Mucosa of gallbladder (tissue), 1 donor: Measurements from ENCODE around the gene ST3GAL3. TPM values are rescaled to one million over a fixed set of nuclear protein-coding genes. Genes with fewer than 3 reads are reported as not detected.

Experiments
- DNase-seq: peaks from one replicate; pipeline ENCODE4 v3.0.0-alpha.2; 2020; ENCODE audit warnings: low spot score
- total RNA-seq: library from RNA; stranded (reverse); gene quantifications from one replicate; pipeline ENCODE4 v1.2.1, GENCODE V29; 2021
- donor health status: DM: no; HTN: no; CAD: no.

The ST3GAL3 gene
- total RNA-seq, 1 donor from 2014 or later: 17.4 TPM

DNA sequence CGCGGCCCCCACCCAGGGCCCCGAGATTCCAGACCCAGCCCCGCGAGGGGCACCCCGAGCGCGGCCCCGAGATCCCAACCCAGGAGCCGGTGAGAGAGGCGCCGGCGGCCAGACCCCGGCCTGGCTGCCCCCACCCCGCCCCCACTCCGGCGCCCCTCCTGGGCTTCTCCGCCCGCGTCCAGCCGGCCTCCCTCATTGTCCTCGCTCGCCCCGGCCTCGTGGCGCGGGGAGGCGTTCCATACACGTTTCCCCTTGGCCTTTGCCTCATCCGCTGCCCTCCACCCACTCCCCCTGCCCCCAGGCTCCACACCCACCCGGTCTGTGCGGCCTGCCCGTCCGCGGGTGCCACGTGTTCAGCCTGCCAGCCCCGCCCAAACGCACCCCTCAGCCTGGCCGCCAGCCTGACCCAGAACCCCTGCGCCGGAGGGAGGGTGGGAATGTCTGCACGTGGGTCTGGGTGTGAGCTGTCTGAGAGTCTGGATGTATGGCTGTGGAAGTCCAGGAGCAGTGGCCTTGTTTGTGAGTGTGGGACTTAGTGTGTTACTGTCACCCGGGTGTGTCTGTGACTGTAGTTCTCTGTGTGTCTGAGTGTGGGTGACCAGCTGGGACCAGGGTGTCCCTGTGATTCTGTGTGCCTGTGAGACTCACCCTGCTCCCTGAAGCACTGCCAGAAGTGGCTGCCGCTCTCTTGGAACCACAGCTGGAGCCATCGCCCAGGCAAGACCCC lies 272.4 kb downstream of the ST3GAL3 start:
- DNase-seq: no peak

DNA sequence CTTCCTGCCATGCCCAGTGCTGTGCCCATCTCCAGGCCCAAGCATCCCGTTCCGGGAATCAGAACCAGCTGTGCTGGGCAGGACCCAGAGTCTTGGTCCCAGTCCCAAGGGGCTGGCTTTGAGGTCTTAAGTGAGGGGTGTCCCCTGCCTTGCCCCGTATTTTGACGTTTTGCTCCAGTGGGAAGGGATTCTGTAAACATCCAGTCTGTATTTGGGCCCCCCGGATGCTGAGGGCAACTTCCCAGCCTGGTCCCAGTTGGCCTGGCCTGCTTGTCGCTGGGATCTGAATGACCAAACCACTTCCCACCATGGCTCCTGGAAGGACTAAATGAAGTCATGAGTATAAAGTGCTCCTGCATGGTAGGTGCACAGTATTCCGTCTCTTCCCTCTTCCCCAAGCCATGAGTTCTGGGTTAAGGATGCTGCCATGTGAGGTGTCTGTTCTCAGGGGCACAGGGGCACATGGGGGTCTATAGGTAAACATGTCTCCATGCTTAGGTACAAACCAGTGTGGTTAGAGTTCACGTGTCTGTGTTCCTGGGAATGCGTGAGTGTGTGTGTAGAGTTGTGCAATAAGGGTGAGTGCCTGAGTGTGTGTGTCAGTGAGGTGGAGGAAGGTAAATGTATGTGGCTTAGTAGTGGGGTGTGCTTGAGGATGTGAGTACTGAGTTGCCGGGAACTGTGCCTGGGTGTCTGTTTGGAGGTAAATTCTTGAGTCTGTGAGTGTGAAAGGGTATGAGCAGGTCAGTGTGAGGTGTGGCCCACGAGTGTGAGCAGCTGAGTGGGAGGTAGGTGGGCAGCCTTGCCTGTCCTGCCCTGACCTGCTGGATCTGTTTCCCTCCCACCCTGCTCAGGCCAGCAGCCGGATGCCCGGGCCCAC lies 273.2 kb downstream of the ST3GAL3 start:
- no peak for DNase-seq

Other genes with a start within 250 kb of the ST3GAL3 start
- 478 TPM for gene PTPRF, start 176.7 kb upstream of the ST3GAL3 start, total RNA-seq
- 47.6 TPM for gene KDM4A, start 57.4 kb upstream of the ST3GAL3 start, total RNA-seq
- 2.1 TPM for gene ARTN, start 226.3 kb downstream of the ST3GAL3 start, total RNA-seq
- 40.3 TPM for gene IPO13, start 239.4 kb downstream of the ST3GAL3 start, total RNA-seq